CD14-positive monocyte (primary cell): Measurements from ENCODE around the gene ZFP36L1. TPM values are rescaled to one million over a fixed set of nuclear protein-coding genes. Genes with fewer than 3 reads are reported as not detected.

Experiments used
- DNase-seq, 3 donors: peaks; one replicate each; pipeline ENCODE4 v3.0.0-alpha.2; 2011 to 2022
- H2AFZ ChIP-seq: 2 replicates; pipeline ENCODE4 v1.6.0; 2012; ENCODE audit warnings: mild to moderate bottlenecking, low read depth, low read length, inconsistent platforms; ENCODE audit not compliant: insufficient read depth, poor library complexity, severe bottlenecking
- H3K27ac ChIP-seq, 2 donors: 1 replicate in 1 of 2; 2 replicates in 1 of 2; pipeline ENCODE4 v1.5.1; 2012 to 2013; ENCODE audit warnings: low read length in 2 of 2, control low read depth in 1 of 2, inconsistent platforms in 1 of 2, low read depth in 1 of 2, mild to moderate bottlenecking in 1 of 2
- H3K27me3 ChIP-seq, 2 donors: one replicate each; pipeline versions ENCODE4 v1.6.0 to v1.6.1; 2011 to 2013; ENCODE audit warnings: low read length in 2 of 2; ENCODE audit not compliant: control insufficient read depth in 2 of 2, insufficient read depth in 2 of 2
- H3K36me3 ChIP-seq, 2 donors: replicated peaks in 1 of 2; 1 replicate in 1 of 2; 2 replicates in 1 of 2; pipeline versions ENCODE4 v1.5.1 to v1.6.1; 2012 to 2013; ENCODE audit warnings: low read length in 2 of 2, control low read depth in 1 of 2, inconsistent platforms in 1 of 2, mild to moderate bottlenecking in 1 of 2; ENCODE audit not compliant: insufficient read depth in 2 of 2, control insufficient read depth in 1 of 2
- H3K4me1 ChIP-seq, 2 donors: 1 replicate in 1 of 2; 2 replicates in 1 of 2; pipeline versions ENCODE4 v1.5.1 to v1.6.1; 2012 to 2013; ENCODE audit warnings: low read length in 2 of 2, control low read depth in 1 of 2, inconsistent platforms in 1 of 2, mild to moderate bottlenecking in 1 of 2, moderate library complexity in 1 of 2; ENCODE audit not compliant: insufficient read depth in 2 of 2, control insufficient read depth in 1 of 2
- H3K4me2 ChIP-seq: replicated peaks from 2 replicates; pipeline ENCODE3; 2012; ENCODE audit warnings: low read length, moderate library complexity, mild to moderate bottlenecking; ENCODE audit not compliant: poor library complexity, severe bottlenecking; ENCODE audit errors: extremely low read depth
- H3K4me3 ChIP-seq, 3 experiments: fragments of 200-600 bp in 1 of 3; sonication (generic) in 1 of 3; replicated peaks in 1 of 3; 1 replicate in 2 of 3; 2 replicates in 1 of 3; pipeline ENCODE4 v1.5.1; 2011 to 2013; ENCODE audit warnings: low read length in 3 of 3, mild to moderate bottlenecking in 3 of 3, control low read depth in 2 of 3, low read depth in 2 of 3, inconsistent platforms in 1 of 3, moderate library complexity in 1 of 3
- H3K79me2 ChIP-seq: 2 replicates; pipeline ENCODE4 v1.6.0; 2012; ENCODE audit warnings: mild to moderate bottlenecking, control low read depth, inconsistent platforms, low read length, moderate library complexity; ENCODE audit not compliant: insufficient read depth
- H3K9ac ChIP-seq: 2 replicates; pipeline ENCODE4 v1.6.0; 2017; ENCODE audit warnings: low read length, mild to moderate bottlenecking; ENCODE audit not compliant: insufficient read depth, poor library complexity, severe bottlenecking
- H3K9me3 ChIP-seq, 2 donors: replicated peaks in 1 of 2; 1 replicate in 1 of 2; 2 replicates in 1 of 2; pipeline versions ENCODE4 v1.5.1 to v1.6.1; 2012 to 2013; ENCODE audit warnings: low read length in 2 of 2, control low read depth in 1 of 2; ENCODE audit not compliant: control insufficient read depth in 1 of 2, insufficient read depth in 1 of 2
- H4K20me1 ChIP-seq: 2 replicates; pipeline ENCODE4 v1.6.0; 2012; ENCODE audit warnings: mild to moderate bottlenecking, low read length, control low read depth, moderate library complexity; ENCODE audit not compliant: insufficient read depth
- H3K27ac Mint-ChIP-seq, 7 donors: one replicate each; pipeline ENCODE4 v1.8.0; 2020; ENCODE audit warnings: mild to moderate bottlenecking in 7 of 7, mixed read lengths in 7 of 7, moderate library complexity in 6 of 7, inconsistent platforms in 2 of 7
- H3K27me3 Mint-ChIP-seq, 3 donors: one replicate each; pipeline ENCODE4 v1.8.0; 2021 to 2022; ENCODE audit warnings: low read depth in 3 of 3, mild to moderate bottlenecking in 3 of 3, mixed read lengths in 3 of 3, moderate library complexity in 3 of 3, inconsistent platforms in 1 of 3
- H3K36me3 Mint-ChIP-seq, 2 donors: one replicate each; pipeline ENCODE4 v1.8.0; 2020; ENCODE audit warnings: mixed read lengths in 2 of 2, inconsistent platforms in 1 of 2, mild to moderate bottlenecking in 1 of 2
- H3K4me1 Mint-ChIP-seq: one replicate; pipeline ENCODE4 v1.8.0; 2020; ENCODE audit warnings: mild to moderate bottlenecking, mixed read lengths
- H3K4me3 Mint-ChIP-seq, 2 donors: one replicate each; pipeline ENCODE4 v1.8.0; 2020; ENCODE audit warnings: mild to moderate bottlenecking in 2 of 2, mixed read lengths in 2 of 2, moderate library complexity in 1 of 2
- H3K9me3 Mint-ChIP-seq, 7 donors: one replicate each; pipeline ENCODE4 v1.8.0; 2020 to 2022; ENCODE audit warnings: mixed read lengths in 7 of 7, mild to moderate bottlenecking in 6 of 7, moderate library complexity in 6 of 7, inconsistent platforms in 2 of 7
- WGBS: methylation state at CpG from one replicate; pipeline ENCODE4 v1.1.5; 2013; ENCODE audit warnings: missing lambda C conversion rate; ENCODE audit not compliant: insufficient coverage; 5-methylcytosine and 5-hydroxymethylcytosine counted together
- intact Hi-C, 2 donors: fragments of 100-400 bp; cut with micrococcal nuclease; formaldehyde crosslinking; loops; one replicate each; pipeline versions ENCODE4 v1.15.0 to v1.15.1; 2023
- polyA plus RNA-seq, 3 donors: library from polyadenylated mRNA; depleted of rRNA in 1 of 3; unstranded in 2 of 3; stranded (reverse) in 1 of 3; fragments of 300-500 nt in 2 of 3; fragments of >200 nt in 1 of 3; fragmentation: Illumina TruSeq in 2 of 3; gene quantifications; 1 replicate in 2 of 3; 2 replicates in 1 of 3; pipeline ENCODE4 v1.2.3, GENCODE V29; 2012 to 2021
- TF ChIP-seq, protein P1 (sequence below): fragments of 200-600 bp; IDR thresholded peaks from one replicate; pipeline ENCODE4 v1.8.0; 2022; ENCODE audit warnings: antibody characterized with exemption, mild to moderate bottlenecking

Gene ZFP36L1
- polyA plus RNA-seq, 3 donors = 151 to 934 (median 185) TPM

DNA sequence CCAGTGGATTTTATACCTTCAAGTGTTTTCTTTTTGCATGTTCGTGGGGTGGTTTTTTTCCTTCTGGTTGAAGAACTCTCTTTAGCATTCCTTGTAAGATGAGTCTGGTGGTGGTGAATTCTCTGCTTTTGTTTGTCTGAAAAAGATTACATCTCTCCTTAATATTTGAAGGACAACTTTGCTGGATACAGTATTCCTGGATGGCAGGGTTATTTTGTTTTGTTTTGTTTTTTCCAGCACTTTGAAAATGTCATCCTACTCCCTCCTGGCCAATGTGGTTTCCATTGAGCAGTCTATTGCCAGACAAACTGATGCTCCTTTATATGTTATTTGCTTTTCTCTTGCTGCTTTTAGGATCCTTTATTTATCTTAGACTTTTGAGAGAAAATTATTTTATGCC lies 43.2 kb upstream of the ZFP36L1 start:
- Histone ChIP-seq H4K20me1 (no peaks in the 10 kb centered on the region), H3K27ac (no peak overlapping the region), H3K4me1 (peaks cover 0 to 2% of the 10 kb centered on the region in 2 donors), H3K9me3 (peaks cover 9 to 11% of the 10 kb centered on the region in 2 donors), H3K9ac (no peak overlapping the region), H3K79me2 (no peaks in the 10 kb centered on the region), H2AFZ (no peak overlapping the region), H3K4me3 (no peak overlapping the region), H3K36me3 (no peaks in the 10 kb centered on the region), H3K4me2 (no peak overlapping the region), H3K27me3 (no peaks in the 10 kb centered on the region)
- peaks cover 19 to 31% (median 24%) of the 10 kb centered on the region in 7 donors for H3K9me3 Mint-ChIP-seq
- no peak for DNase-seq
- TF ChIP-seq, protein P1, sequence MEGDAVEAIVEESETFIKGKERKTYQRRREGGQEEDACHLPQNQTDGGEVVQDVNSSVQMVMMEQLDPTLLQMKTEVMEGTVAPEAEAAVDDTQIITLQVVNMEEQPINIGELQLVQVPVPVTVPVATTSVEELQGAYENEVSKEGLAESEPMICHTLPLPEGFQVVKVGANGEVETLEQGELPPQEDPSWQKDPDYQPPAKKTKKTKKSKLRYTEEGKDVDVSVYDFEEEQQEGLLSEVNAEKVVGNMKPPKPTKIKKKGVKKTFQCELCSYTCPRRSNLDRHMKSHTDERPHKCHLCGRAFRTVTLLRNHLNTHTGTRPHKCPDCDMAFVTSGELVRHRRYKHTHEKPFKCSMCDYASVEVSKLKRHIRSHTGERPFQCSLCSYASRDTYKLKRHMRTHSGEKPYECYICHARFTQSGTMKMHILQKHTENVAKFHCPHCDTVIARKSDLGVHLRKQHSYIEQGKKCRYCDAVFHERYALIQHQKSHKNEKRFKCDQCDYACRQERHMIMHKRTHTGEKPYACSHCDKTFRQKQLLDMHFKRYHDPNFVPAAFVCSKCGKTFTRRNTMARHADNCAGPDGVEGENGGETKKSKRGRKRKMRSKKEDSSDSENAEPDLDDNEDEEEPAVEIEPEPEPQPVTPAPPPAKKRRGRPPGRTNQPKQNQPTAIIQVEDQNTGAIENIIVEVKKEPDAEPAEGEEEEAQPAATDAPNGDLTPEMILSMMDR = no peak
- H3K27ac Mint-ChIP-seq = no peak overlapping the region
- no CpG with 5 or more reads among the region's 1 CpG for WGBS
- intact Hi-C loops = no loop called here
- H3K27me3 Mint-ChIP-seq = peaks cover 1 to 2% (median 1%) of the 10 kb centered on the region in 3 donors
- no peaks in the 10 kb centered on the region for H3K4me1 Mint-ChIP-seq
- peaks cover 3 to 19% of the 10 kb centered on the region in 2 donors for H3K36me3 Mint-ChIP-seq
- no peak overlapping the region for H3K4me3 Mint-ChIP-seq

GRCh38 chr14:68834816-68835215 lies 41.9 kb upstream of the ZFP36L1 start:
- Histone ChIP-seq H2AFZ (no peak overlapping the region), H3K9ac (no peak overlapping the region), H3K4me1 (peaks cover 0 to 2% of the 10 kb centered on the region in 2 donors), H3K79me2 (no peaks in the 10 kb centered on the region), H3K4me3 (no peak overlapping the region), H4K20me1 (no peaks in the 10 kb centered on the region), H3K9me3 (peaks cover 9 to 11% of the 10 kb centered on the region in 2 donors), H3K4me2 (no peak overlapping the region), H3K36me3 (no peaks in the 10 kb centered on the region), H3K27me3 (no peaks in the 10 kb centered on the region), H3K27ac (no peak overlapping the region)
- DNase-seq = no peak
- no CpG with 5 or more reads among the region's 6 CpGs for WGBS
- Mint-ChIP-seq H3K9me3 (peaks cover 21 to 33% (median 25%) of the 10 kb centered on the region in 7 donors), H3K36me3 (peaks cover 3 to 19% of the 10 kb centered on the region in 2 donors), H3K27ac (no peak overlapping the region), H3K4me1 (no peaks in the 10 kb centered on the region), H3K27me3 (peaks cover 2 to 3% (median 2%) of the 10 kb centered on the region in 3 donors), H3K4me3 (no peak overlapping the region)
- TF ChIP-seq, protein P1 = no peak
- intact Hi-C loops = no loop called here
